Islet precursor cell (in vitro differentiated cells): ENCODE results near the gene NCK2.
A peak's percentile ranks its signal among the peaks of the same experiment; 100 is the strongest.

Source experiments
- DNase-seq: peaks from one replicate; pipeline ENCODE4 v3.0.0-alpha.2; 2018

NCK2 gene

DNA sequence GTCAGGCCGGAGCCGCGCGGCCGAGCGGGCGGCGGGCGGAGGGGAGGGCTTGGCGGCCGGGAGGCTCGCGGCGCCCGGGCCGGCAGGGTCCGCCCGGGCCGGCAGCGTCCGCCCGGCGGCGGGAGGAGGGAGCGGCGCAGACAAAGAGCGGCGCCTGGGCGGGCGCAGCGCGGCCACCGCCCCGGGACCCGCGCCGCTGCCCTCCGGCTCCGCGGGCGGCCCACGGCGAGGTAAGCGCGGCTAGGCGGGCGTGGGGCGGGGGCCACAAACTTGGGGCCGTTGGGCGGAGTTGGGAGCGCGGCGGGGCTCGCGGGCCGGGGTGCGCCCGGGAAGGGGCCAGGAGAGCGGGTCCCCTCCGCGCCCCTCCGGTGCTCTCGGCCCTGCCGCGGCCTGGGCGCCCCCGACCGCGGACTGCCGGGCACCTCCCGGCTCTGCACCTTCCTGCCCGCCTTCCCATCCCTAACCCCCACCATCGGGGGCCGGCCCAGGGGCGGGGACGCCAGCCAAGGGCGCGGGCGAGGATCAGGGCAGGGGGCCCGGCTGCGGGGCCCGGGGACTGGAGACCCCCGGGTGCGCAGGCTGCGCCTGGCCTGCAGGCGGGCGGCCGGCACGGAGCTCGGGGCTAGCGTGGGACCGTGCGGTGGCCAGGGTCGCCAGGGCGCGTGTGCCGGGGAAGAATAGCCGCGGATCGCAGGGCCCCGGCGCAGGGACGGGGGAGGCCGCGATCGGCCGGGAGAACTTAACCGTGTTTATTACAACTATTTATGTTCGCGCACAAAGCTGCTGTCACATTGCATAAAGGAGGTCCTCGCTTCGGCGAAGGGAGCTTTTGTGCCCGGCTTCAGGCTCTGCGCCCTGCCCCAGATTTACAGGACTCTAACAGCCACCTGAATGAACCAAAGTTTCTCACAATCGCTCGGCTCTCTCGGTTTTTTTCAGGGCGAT, at the start of gene NCK2:
TSS of gene NCK2 (plus strand) at position 4 of the 945 bp plus-strand sequence. CDS start 110,152 bp downstream, outside the sequence.
- peak; percentile 68 for DNase-seq

DNA sequence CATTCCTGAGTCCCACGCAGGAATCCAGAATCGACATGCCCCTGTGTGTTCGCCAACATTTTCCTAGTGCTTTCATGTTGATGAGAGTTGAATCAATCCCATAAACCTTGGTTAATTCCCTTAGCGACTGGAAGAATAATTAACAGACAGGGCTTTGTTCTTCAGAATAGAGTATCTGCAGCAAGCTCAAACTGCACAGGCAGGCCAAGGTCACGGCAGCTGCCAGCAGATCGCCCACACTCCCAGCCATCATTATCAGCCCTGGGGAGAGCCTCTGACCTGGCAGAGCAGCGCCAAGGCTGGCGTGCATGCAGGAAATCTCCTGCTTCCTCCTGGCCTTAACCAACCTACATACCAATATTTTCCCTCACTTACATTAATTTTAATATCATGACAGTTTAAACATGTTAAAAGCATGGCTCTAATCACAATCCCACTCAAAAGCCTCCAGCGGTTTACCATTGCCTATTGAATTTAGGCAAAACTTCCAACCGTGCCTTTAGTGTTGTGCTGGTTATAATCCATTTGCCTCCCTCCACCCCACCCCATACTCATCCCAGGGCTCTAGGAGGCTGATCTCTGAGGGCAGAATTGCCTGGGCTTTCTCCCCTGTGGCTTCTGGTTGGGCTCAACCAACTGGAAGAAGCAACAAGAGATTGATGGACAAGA, 46.8 kb upstream of the NCK2 start:
- DNase-seq, result peak; percentile 18

GRCh38 chr2:105698820-105699219, 45.9 kb upstream of the NCK2 start:
- DNase-seq, result peak; percentile 20

DNA sequence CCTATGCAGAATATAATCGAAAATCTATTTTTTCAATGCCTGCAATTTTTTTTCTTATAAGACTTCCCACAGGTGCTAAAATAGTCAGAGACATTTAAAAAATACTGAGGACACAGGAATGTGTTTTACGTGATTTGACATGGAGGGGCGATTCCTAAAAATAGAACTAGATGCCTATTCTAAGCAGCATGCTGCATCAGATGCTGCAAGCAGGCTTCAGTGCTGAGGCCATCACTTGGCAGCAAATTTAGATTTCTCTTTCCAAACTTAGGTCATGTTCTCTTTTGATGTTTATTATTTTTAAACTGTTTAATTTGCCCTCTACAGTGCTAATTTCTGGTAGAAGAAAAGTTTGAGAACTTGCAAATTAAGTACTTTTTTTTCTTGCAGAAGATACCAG, 43.7 kb upstream of the NCK2 start:
- DNase-seq, result no peak

DNA sequence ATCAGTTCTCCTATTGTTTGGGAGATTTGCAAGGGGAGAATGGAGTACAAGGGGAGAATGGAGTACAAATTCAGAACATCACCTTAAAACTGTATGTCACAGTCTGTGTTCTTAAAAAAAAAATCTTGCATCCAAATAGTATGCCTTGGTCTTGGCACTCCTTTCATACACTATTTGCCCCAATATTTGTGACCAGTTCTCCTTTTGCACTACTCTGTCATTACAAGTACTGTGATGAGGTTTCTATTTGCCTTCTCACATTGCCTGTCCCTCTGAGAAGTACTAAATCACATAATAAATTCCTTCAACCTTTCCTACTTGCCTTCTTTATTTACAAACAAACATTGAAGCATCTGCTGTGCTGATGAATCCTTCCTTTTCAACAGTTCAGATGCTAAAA, 36.0 kb upstream of the NCK2 start:
- DNase-seq, result no peak

DNA sequence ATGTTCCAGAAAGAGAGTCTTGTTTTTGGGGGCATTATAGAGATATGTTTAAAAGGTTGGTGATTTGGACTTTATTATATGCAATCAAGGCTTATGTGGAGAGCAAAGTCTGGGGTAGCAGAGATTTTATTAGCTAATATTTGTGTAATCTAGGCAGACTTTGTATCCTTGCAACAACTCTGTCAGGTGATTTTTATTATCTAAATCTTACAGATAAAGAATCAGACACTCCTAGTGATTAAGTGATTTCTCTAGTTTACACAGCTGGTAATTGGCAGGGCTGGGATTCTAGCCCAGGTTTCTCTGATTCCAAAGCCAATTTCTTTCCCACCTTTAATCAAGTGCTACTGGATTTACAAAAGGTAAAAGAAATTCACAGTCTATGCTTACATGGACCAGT, 33.3 kb upstream of the NCK2 start:
- no peak for DNase-seq

GRCh38 chr2:105712166-105712915, 32.4 kb upstream of the NCK2 start:
- no peak for DNase-seq

GRCh38 chr2:105712981-105713596, 31.6 kb upstream of the NCK2 start:
- DNase-seq, result no peak

DNA sequence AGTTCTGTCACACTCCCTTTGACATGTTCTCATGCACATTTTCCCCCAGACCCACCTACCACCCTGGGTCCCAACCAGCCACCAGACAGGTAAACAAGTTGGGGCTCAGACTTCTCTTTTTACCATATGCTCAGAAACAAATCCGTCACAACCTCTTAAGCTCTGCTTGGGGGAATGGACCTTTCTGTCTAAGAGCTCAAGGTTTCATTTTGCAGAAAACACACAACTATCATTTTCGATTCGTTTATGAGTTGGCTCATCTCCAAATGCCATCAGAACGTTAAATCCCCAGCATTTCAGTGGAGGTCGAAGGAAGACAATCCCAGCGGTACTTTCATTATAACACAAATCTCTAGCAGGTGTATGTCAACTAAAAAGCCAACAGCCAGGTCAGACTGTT, 30.6 kb upstream of the NCK2 start:
- DNase-seq, result no peak

DNA sequence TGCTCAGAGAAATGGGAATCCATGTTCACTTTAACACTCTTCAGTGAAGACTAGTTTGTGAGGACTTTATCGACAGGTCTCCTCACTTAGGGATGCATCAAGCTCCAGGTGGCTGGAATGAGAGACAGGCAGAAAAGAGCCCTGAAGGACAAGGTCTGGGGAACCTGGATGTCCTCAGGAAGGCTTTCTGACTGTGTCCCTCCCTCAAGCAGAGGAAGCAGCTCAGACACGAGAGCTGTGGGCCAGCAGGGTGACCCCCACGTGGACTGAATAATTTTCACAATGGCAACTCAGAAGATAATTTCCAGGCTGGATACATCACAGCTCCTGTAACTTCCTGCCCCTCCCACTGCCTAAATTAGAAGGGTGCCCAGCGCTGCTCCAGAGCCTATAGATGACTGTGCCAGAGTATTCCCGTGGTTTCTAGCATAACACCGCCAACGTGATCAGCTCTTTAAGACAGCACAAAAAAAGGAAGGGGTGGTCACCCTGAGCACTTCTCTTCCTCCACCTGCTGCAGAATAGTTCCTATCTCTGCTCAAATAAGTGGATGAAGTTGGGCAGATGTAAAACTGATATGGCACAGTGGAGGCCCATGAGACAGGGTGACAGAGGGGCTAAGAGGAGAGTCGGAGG, 25.7 kb upstream of the NCK2 start:
- no peak for DNase-seq

DNA sequence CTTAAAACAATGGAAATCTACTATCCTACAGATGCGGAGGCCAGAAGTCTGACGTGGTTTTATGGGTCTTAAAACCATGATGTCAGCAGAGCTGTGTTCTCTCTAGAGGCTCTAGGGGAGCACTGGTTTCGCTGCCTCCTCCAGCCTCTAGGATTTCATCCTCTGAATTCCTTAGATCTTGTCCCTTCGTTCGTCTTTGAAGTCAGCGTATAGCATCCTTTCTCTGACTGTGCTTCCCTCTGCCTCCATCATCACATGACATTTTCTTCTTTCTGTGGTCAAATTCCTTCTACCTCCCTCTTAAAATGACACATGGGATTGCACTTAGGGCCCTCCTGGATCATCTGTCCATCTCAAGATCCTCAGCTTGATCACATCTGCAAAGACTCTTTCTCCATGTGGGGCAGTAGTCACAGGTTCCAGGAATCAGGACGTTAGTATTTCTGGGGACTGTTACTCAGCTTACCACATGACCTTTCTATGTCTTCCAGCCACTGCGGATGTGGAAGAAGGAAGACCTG, 22.7 kb upstream of the NCK2 start:
- no peak for DNase-seq

- DNase-seq, result no peak
Observed at GRCh38 chr2:105722726-105723297, 21.9 kb upstream of the NCK2 start.

GRCh38 chr2:105723431-105723830, 21.3 kb upstream of the NCK2 start:
- no peak for DNase-seq

DNA sequence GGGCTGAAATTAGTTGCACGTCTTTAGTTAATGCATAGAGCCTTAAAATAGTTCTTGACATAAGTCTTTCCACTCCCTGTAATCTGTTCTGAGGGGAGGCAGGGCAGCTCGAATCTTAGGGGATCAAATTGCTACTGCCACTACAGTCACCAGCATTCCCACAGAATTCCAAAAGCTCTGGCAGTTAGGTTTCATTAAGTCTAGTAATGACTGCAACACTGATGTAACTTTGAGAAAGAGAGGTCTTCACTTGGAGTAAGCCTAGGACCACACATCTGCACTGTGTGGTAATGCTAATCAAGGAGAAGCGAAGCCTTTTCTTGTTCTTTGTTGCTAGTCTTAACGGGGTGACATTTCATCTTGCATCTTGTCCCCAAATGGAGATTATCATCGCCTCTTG, 19.3 kb upstream of the NCK2 start:
- no peak for DNase-seq

- DNase-seq, result no peak
Observed at GRCh38 chr2:105730170-105730569, 14.5 kb upstream of the NCK2 start.

GRCh38 chr2:105731511-105731910, 13.2 kb upstream of the NCK2 start:
- DNase-seq, result no peak

GRCh38 chr2:105732101-105732500, 12.6 kb upstream of the NCK2 start:
- peak; percentile 12 for DNase-seq

GRCh38 chr2:105732955-105733607, 11.6 kb upstream of the NCK2 start:
- DNase-seq, result no peak

DNA sequence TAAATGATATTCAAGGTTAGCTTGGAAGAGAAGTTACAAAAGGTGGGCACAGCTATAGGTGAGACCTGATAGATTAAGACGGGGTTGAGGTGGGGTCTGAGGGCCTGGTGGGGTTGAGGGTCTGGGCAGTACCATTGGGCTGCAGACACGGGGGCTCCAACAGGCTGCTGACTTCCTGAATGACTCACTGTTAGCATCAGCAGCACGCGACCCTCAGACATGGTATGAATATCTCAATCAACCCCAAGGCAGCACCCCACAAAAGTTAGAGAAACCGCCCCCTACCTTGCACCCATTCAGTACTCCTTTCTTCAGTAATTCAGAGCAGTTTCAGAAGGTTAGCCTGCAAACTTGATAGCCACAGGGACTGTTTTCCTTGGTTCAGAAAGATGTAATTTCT, 10.8 kb upstream of the NCK2 start:
- no peak for DNase-seq

DNA sequence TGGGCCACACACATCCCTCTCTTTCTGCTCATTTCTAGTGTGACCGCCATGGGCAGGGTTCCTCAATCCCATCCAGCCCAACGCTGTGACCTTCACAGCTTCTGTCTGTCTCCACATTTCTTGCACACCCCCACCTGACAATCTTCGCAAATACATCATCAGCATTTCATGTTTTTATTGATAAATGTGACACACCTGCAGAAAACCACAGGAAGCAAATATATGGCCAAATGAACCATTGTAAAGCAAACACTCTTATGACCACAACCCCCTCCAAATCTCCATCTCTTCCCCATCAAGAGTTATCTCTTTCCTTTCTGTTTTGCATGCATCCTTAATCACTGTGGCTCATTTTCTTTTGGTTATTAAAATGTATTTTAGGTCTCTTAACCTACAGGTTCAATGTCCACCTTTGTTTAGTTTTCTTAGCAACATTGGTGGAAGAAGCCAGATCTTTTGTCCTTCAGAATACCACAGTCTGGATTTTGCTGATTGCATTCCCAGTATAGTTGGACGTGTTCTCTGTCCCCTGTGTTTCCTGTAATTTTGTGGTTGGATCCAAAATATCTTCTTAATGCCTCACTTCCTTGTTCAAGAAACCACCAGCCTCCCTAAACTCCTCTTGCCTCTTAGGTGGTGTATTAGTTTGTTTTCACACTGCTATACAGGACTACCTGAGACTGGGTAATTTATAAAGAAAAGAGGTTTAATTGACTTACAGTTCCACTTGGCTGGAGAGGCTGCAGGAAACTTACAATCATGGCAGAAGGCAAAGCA, 9.8 kb upstream of the NCK2 start:
- peak; percentile 38 for DNase-seq

GRCh38 chr2:105736145-105736544, 8.6 kb upstream of the NCK2 start:
- DNase-seq, result no peak
